ENCODE data around the gene CD101. TPM values are rescaled to one million over a fixed set of nuclear protein-coding genes. Genes with fewer than 3 reads are reported as not detected.

CD101 gene
- total and polyA plus RNA-seq, 4 experiments from 2014 or later, result 2.1 to 9.1 (median 3.9) TPM

- Histone ChIP-seq H3K4me1 (ENCODE audit: insufficient read depth, low read length) (peaks cover 18% of the 10 kb centered on the region), H3K9me3 (ENCODE audit: control insufficient read depth in 1 of 2, low read length in 2 of 2) (no peaks in the 10 kb centered on the region), H3K27me3 (ENCODE audit: insufficient read depth, low read length) (no peaks in the 10 kb centered on the region), H3K27ac (ENCODE audit: low read depth, low read length) (no peak overlapping the region), H3K36me3 (ENCODE audit: insufficient read depth, low read length) (no peaks in the 10 kb centered on the region), H3K4me3 (ENCODE audit: low read length in 2 of 2) (no peak overlapping the region)
- DNase-seq, result no peak
- Mint-ChIP-seq H3K9me3 (peaks cover 0 to 2% (median 0%) of the 10 kb centered on the region in 8 donors), H3K4me3 (no peak overlapping the region), H3K36me3 (no peaks in the 10 kb centered on the region), H3K4me1 (peaks cover 0 to 4% (median 0%) of the 10 kb centered on the region in 4 donors), H3K27me3 (peaks cover 0 to 2% of the 10 kb centered on the region in 2 donors), H3K27ac (no peak overlapping the region)
- intact Hi-C loops (cut with micrococcal nuclease), result no loop called here
- ChIA-PET CTCF (ENCODE audit: partially characterized antibody) (no interaction called here), POLR2A (ENCODE audit: partially characterized antibody) (no interaction called here)
Observed at GRCh38 chr1:116961606-116962005, 40.0 kb upstream of the CD101 start.

DNA sequence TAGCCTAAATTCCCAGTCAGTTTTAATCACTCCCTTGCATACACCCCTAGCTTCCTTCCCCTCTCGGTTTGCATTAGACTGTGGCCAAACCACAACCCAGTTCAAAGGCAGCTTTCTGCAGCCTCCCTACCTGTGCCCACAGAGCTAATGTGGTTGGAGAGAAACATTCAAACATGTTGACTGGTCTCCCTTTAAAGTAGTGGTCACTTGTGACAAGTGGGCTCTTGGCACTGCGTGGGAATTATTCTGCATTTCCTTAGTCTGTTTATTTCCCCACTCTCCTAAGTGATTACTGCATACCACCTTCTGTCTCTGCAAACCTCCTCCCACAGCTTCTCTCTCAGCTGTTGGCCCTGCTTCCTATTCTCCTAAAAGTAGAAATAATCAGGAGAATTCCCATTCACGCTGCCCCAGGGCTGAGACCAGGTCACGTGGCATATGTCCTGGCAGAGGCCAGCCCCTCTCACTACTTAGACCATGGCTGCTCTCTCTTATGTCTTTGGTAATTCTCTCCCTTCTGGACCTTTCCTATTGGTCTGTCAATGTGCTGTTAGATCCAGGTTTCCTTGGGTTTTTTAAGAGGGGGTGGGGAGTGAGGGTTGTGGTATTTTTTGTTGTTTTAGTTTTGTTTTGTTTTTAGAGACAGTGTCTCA lies 38.4 kb upstream of the CD101 start:
- intact Hi-C loops (cut with micrococcal nuclease), result no loop called here
- H3K27ac Mint-ChIP-seq, result no peak overlapping the region
- CTCF ChIA-PET (ENCODE audit: partially characterized antibody), result interaction anchor here (0.9 to 1.4 kb wide), 3 partner anchors 9 to 46 kb away, joined by 3 to 4 read pairs (median 3); no protein-coding TSS in a partner anchor
- no peaks in the 10 kb centered on the region for H3K36me3 ChIP-seq (ENCODE audit: insufficient read depth, low read length)
- peak in 4 of 5 donors; percentile 19 to 40 (median 28) for DNase-seq
- peaks cover 0 to 2% of the 10 kb centered on the region in 2 donors for H3K27me3 Mint-ChIP-seq
- H3K9me3 ChIP-seq (ENCODE audit: control insufficient read depth in 1 of 2, low read length in 2 of 2), result no peaks in the 10 kb centered on the region
- H3K9me3 Mint-ChIP-seq, result peaks cover 0 to 2% (median 0%) of the 10 kb centered on the region in 8 donors
- H3K4me3 ChIP-seq (ENCODE audit: low read length in 2 of 2), result no peak overlapping the region
- peaks cover 18% of the 10 kb centered on the region for H3K4me1 ChIP-seq (ENCODE audit: insufficient read depth, low read length)
- no peaks in the 10 kb centered on the region for H3K27me3 ChIP-seq (ENCODE audit: insufficient read depth, low read length)
- no peak overlapping the region for H3K4me3 Mint-ChIP-seq
- H3K36me3 Mint-ChIP-seq, result no peaks in the 10 kb centered on the region
- H3K27ac ChIP-seq (ENCODE audit: low read depth, low read length), result no peak overlapping the region
- POLR2A ChIA-PET (ENCODE audit: partially characterized antibody), result interaction anchor here (0.5 to 2.6 kb wide), 4 partner anchors 24 to 238 kb away, joined by 3 to 11 read pairs (median 4); partner anchors contain the start of gene TTF2
- H3K4me1 Mint-ChIP-seq, result peaks cover 0 to 4% (median 0%) of the 10 kb centered on the region in 4 donors

- H3K4me3 Mint-ChIP-seq, result no peak overlapping the region
- Histone ChIP-seq H3K4me1 (ENCODE audit: insufficient read depth, low read length) (peaks cover 18% of the 10 kb centered on the region), H3K4me3 (ENCODE audit: low read length in 2 of 2) (no peak overlapping the region), H3K9me3 (ENCODE audit: control insufficient read depth in 1 of 2, low read length in 2 of 2) (no peaks in the 10 kb centered on the region), H3K27ac (ENCODE audit: low read depth, low read length) (no peak overlapping the region), H3K27me3 (ENCODE audit: insufficient read depth, low read length) (no peaks in the 10 kb centered on the region), H3K36me3 (ENCODE audit: insufficient read depth, low read length) (no peaks in the 10 kb centered on the region)
- no peaks in the 10 kb centered on the region for H3K36me3 Mint-ChIP-seq
- POLR2A ChIA-PET (ENCODE audit: partially characterized antibody), result no interaction called here
- H3K9me3 Mint-ChIP-seq, result peaks cover 0 to 1% (median 0%) of the 10 kb centered on the region in 8 donors
- CTCF ChIA-PET (ENCODE audit: partially characterized antibody), result no interaction called here
- no peaks in the 10 kb centered on the region for H3K27me3 Mint-ChIP-seq
- intact Hi-C loops (cut with micrococcal nuclease), result no loop called here
- no peak overlapping the region for H3K27ac Mint-ChIP-seq
- DNase-seq, result no peak
- H3K4me1 Mint-ChIP-seq, result no peaks in the 10 kb centered on the region
Observed at GRCh38 chr1:116966791-116967190, 34.8 kb upstream of the CD101 start.

DNA sequence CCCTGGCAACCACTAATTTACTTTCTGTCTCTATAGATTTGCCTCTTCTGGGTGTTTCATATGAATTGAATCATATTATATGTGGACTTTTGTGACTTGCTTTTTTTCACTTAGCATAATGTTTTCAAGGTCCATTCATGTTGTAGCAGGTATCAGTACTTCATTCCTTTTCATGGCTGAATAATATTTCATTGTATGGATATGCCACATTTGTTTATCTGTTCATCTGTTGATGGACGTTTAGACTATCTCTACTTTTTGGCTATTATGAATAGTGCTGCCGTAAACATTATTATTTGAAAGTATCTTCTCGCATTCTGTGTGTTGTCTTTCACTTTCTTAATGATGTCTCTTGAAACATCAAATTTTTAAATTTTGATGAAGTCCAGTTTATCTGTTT lies 32.8 kb upstream of the CD101 start:
- Histone ChIP-seq H3K36me3 (ENCODE audit: insufficient read depth, low read length) (no peaks in the 10 kb centered on the region), H3K4me3 (ENCODE audit: low read length in 2 of 2) (no peak overlapping the region), H3K4me1 (ENCODE audit: insufficient read depth, low read length) (peaks cover 1% of the 10 kb centered on the region), H3K27ac (ENCODE audit: low read depth, low read length) (no peak overlapping the region), H3K9me3 (ENCODE audit: control insufficient read depth in 1 of 2, low read length in 2 of 2) (no peaks in the 10 kb centered on the region), H3K27me3 (ENCODE audit: insufficient read depth, low read length) (no peaks in the 10 kb centered on the region)
- DNase-seq, result no peak
- Mint-ChIP-seq H3K27ac (no peak overlapping the region), H3K4me3 (no peak overlapping the region), H3K4me1 (no peaks in the 10 kb centered on the region), H3K9me3 (peaks cover 0 to 1% (median 0%) of the 10 kb centered on the region in 8 donors), H3K27me3 (no peaks in the 10 kb centered on the region), H3K36me3 (no peaks in the 10 kb centered on the region)
- ChIA-PET POLR2A (ENCODE audit: partially characterized antibody) (no interaction called here), CTCF (ENCODE audit: partially characterized antibody) (no interaction called here)
- intact Hi-C loops (cut with micrococcal nuclease), result no loop called here

GRCh38 chr1:116971258-116971860 lies 30.2 kb upstream of the CD101 start:
- H3K4me3 ChIP-seq (ENCODE audit: low read length in 2 of 2), result no peak overlapping the region
- peaks cover 0 to 2% of the 10 kb centered on the region in 2 donors for H3K27me3 Mint-ChIP-seq
- H3K4me1 Mint-ChIP-seq, result no peaks in the 10 kb centered on the region
- ChIA-PET POLR2A (ENCODE audit: partially characterized antibody) (no interaction called here), CTCF (ENCODE audit: partially characterized antibody) (interaction anchor here (1.0 kb wide), 1 partner anchor 85 kb away, joined by 3 read pairs; no protein-coding TSS in a partner anchor)
- H3K4me3 Mint-ChIP-seq, result no peak overlapping the region
- H3K36me3 ChIP-seq (ENCODE audit: insufficient read depth, low read length), result no peaks in the 10 kb centered on the region
- H3K27me3 ChIP-seq (ENCODE audit: insufficient read depth, low read length), result no peaks in the 10 kb centered on the region
- intact Hi-C loops (cut with micrococcal nuclease), result no loop called here
- H3K36me3 Mint-ChIP-seq, result no peaks in the 10 kb centered on the region
- no peak overlapping the region for H3K27ac Mint-ChIP-seq
- no peak overlapping the region for H3K27ac ChIP-seq (ENCODE audit: low read depth, low read length)
- DNase-seq, result no peak
- no peaks in the 10 kb centered on the region for H3K9me3 ChIP-seq (ENCODE audit: control insufficient read depth in 1 of 2, low read length in 2 of 2)
- H3K9me3 Mint-ChIP-seq, result peaks cover 0 to 6% (median 0%) of the 10 kb centered on the region in 8 donors
- no peaks in the 10 kb centered on the region for H3K4me1 ChIP-seq (ENCODE audit: insufficient read depth, low read length)

GRCh38 chr1:116971965-116972673 lies 29.4 kb upstream of the CD101 start:
- H3K4me3 ChIP-seq (ENCODE audit: low read length in 2 of 2), result no peak overlapping the region
- Mint-ChIP-seq H3K4me3 (no peak overlapping the region), H3K27me3 (peaks cover 0 to 2% of the 10 kb centered on the region in 2 donors), H3K27ac (no peak overlapping the region), H3K9me3 (peaks cover 0 to 6% (median 0%) of the 10 kb centered on the region in 8 donors), H3K36me3 (no peaks in the 10 kb centered on the region), H3K4me1 (no peaks in the 10 kb centered on the region)
- no peak overlapping the region for H3K27ac ChIP-seq (ENCODE audit: low read depth, low read length)
- H3K36me3 ChIP-seq (ENCODE audit: insufficient read depth, low read length), result no peaks in the 10 kb centered on the region
- no peaks in the 10 kb centered on the region for H3K4me1 ChIP-seq (ENCODE audit: insufficient read depth, low read length)
- CTCF ChIA-PET (ENCODE audit: partially characterized antibody), result interaction anchor here (1.0 kb wide), 1 partner anchor 85 kb away, joined by 3 read pairs; no protein-coding TSS in a partner anchor
- no peaks in the 10 kb centered on the region for H3K9me3 ChIP-seq (ENCODE audit: control insufficient read depth in 1 of 2, low read length in 2 of 2)
- POLR2A ChIA-PET (ENCODE audit: partially characterized antibody), result no interaction called here
- H3K27me3 ChIP-seq (ENCODE audit: insufficient read depth, low read length), result no peaks in the 10 kb centered on the region
- intact Hi-C loops (cut with micrococcal nuclease), result no loop called here
- DNase-seq, result no peak

- Histone ChIP-seq H3K27ac (ENCODE audit: low read depth, low read length) (no peak overlapping the region), H3K36me3 (ENCODE audit: insufficient read depth, low read length) (no peaks in the 10 kb centered on the region), H3K9me3 (ENCODE audit: control insufficient read depth in 1 of 2, low read length in 2 of 2) (no peaks in the 10 kb centered on the region), H3K4me1 (ENCODE audit: insufficient read depth, low read length) (no peaks in the 10 kb centered on the region), H3K4me3 (ENCODE audit: low read length in 2 of 2) (no peak overlapping the region), H3K27me3 (ENCODE audit: insufficient read depth, low read length) (no peaks in the 10 kb centered on the region)
- DNase-seq, result no peak
- ChIA-PET CTCF (ENCODE audit: partially characterized antibody) (no interaction called here), POLR2A (ENCODE audit: partially characterized antibody) (no interaction called here)
- Mint-ChIP-seq H3K27me3 (peaks cover 0 to 3% of the 10 kb centered on the region in 2 donors), H3K4me3 (no peak overlapping the region), H3K36me3 (no peaks in the 10 kb centered on the region), H3K9me3 (peaks cover 0 to 6% (median 0%) of the 10 kb centered on the region in 8 donors), H3K27ac (no peak overlapping the region), H3K4me1 (no peaks in the 10 kb centered on the region)
- intact Hi-C loops (cut with micrococcal nuclease), result no loop called here
Observed at GRCh38 chr1:116972674-116973030, 28.9 kb upstream of the CD101 start.

Data from CD4-positive, alpha-beta memory T cell (primary cell).